Activated CD4-positive, alpha-beta T cell treated with anti-CD3 and anti-CD28 coated beads, Interleukin-2, amount 50 U/mL, for 24 hours (primary cell): Measurements from ENCODE around the gene RAB12.
"Not testable (repeated sequence)": the region's sequence is repeated elsewhere in the genome, so short reads cannot be mapped to it uniquely, and the experiment has no call there.

ENCODE experiments used
- DNase-seq, 2 donors: peaks; one replicate each; pipeline ENCODE4 v3.0.0-alpha.2; 2020; ENCODE audit warnings: low read depth in 1 of 2, low spot score in 1 of 2

RAB12 gene

GRCh38 chr18:8643326-8643878, 34.2 kb downstream of the RAB12 start:
- DNase-seq: no peak

- not testable (repeated sequence) for DNase-seq
Observed at GRCh38 chr18:8647359-8647758, 38.1 kb downstream of the RAB12 start.

GRCh38 chr18:8651478-8652261, 42.4 kb downstream of the RAB12 start:
- not testable (repeated sequence) for DNase-seq

- DNase-seq: no peak
Observed at GRCh38 chr18:8654503-8655451, 45.5 kb downstream of the RAB12 start.

- DNase-seq: no peak
Observed at GRCh38 chr18:8656232-8656631, 47.0 kb downstream of the RAB12 start.

- no peak for DNase-seq
Observed at GRCh38 chr18:8657050-8657820, 48.0 kb downstream of the RAB12 start.

- no peak for DNase-seq
Observed at GRCh38 chr18:8657873-8658470, 48.7 kb downstream of the RAB12 start.

GRCh38 chr18:8658858-8659485, 49.7 kb downstream of the RAB12 start:
- DNase-seq: no peak

- no peak for DNase-seq
Observed at GRCh38 chr18:8659609-8660242, 50.5 kb downstream of the RAB12 start.

GRCh38 chr18:8660316-8660715, 51.1 kb downstream of the RAB12 start:
- no peak for DNase-seq

- DNase-seq: no peak
Observed at GRCh38 chr18:8661754-8662559, 52.7 kb downstream of the RAB12 start.

GRCh38 chr18:8662560-8663255, 53.5 kb downstream of the RAB12 start:
- no peak for DNase-seq

GRCh38 chr18:8667846-8668245, 58.6 kb downstream of the RAB12 start:
- DNase-seq: no peak

- DNase-seq: no peak
Observed at GRCh38 chr18:8668381-8668780, 59.1 kb downstream of the RAB12 start.

GRCh38 chr18:8669571-8669970, 60.3 kb downstream of the RAB12 start:
- DNase-seq: no peak

GRCh38 chr18:8673256-8674209, 64.3 kb downstream of the RAB12 start:
- no peak for DNase-seq

GRCh38 chr18:8675057-8675456, 65.8 kb downstream of the RAB12 start:
- DNase-seq: no peak
